K562 (cell line): ENCODE results near the gene LINGO3. TPM values are rescaled to one million over a fixed set of nuclear protein-coding genes. Genes with fewer than 3 reads are reported as not detected.

ENCODE experiments used
- ATAC-seq: fragments of 200-7000 bp; cut with Tn5 transposase; 3 replicates; pipeline ENCODE4 v1.9.1; 2020; ENCODE audit warnings: moderate library complexity
- BruUV-seq: library from RNA; stranded (reverse); fragments of 400-500 nt; replicated peaks from 2 replicates; lab custom pipeline; 2021; lab: Mats Ljungman, UMichigan
- CTCF ChIA-PET: fragments of 300-600 bp; formaldehyde crosslinking; extraction: SDS; loops from one replicate; lab custom pipeline; 2021; ENCODE audit warnings: low intra/inter-chr PET ratio; lab: Yijun Ruan, JAX
- POLR2A ChIA-PET: fragments of 300-600, 350-650 bp; sonication (Branson Sonifier 250); formaldehyde crosslinking; extraction: SDS; loops from one replicate; lab custom pipeline; 2021; ENCODE audit warnings: antibody characterized with exemption, inconsistent platforms; lab: Yijun Ruan, JAX
- DNase-seq, 4 experiments: peaks; one replicate each; pipeline versions ENCODE4 v3.0.0 to v3.0.0-alpha.2; 2011 to 2018; ENCODE audit warnings: low spot score in 3 of 4, mixed read lengths in 3 of 4; ENCODE audit errors: extremely low read depth in 1 of 4
- FAIRE-seq: peaks from 2 replicates; lab custom pipeline; 2011; peaks lifted over from hg19 to GRCh38; lab: Jason Lieb, UNC
- H2AFZ ChIP-seq: 2 replicates; pipeline ENCODE4 v1.6.0; 2011; ENCODE audit warnings: low read depth, low read length, control low read depth, inconsistent platforms
- H3K27ac ChIP-seq: fragments of 200-600 bp; 3 replicates; pipeline ENCODE4 v1.8.0; 2011; ENCODE audit warnings: low read depth, mild to moderate bottlenecking, control low read depth, inconsistent platforms, low read length, moderate library complexity, mixed read lengths; ENCODE audit errors: extremely low read depth
- H3K27me3 ChIP-seq, 2 experiments: fragments of 300-600 bp in 1 of 2; 2 replicates in 1 of 2; 3 replicates in 1 of 2; pipeline versions ENCODE4 v1.6.0 to v1.8.0; 2011; ENCODE audit warnings: inconsistent platforms in 2 of 2, low read length in 2 of 2, mild to moderate bottlenecking in 1 of 2, mixed read lengths in 1 of 2, moderate library complexity in 1 of 2; ENCODE audit not compliant: control insufficient read depth in 2 of 2, insufficient read depth in 2 of 2
- H3K36me3 ChIP-seq: fragments of 300-600 bp; 3 replicates; pipeline ENCODE4 v1.8.0; 2011; ENCODE audit warnings: mild to moderate bottlenecking, low read length, inconsistent platforms; ENCODE audit not compliant: control insufficient read depth, insufficient read depth
- H3K4me1 ChIP-seq, 2 experiments: fragments of 200-600 bp in 1 of 2; replicated peaks in 1 of 2; 2 replicates in 1 of 2; 3 replicates in 1 of 2; pipeline versions ENCODE4 v1.5.1 to v1.8.0; 2011; ENCODE audit warnings: inconsistent platforms in 2 of 2, low read length in 2 of 2, mild to moderate bottlenecking in 1 of 2, mixed read lengths in 1 of 2, moderate library complexity in 1 of 2; ENCODE audit not compliant: control insufficient read depth in 2 of 2, insufficient read depth in 2 of 2
- H3K4me2 ChIP-seq: 2 replicates; pipeline ENCODE4 v1.6.1; 2011; ENCODE audit warnings: low read length, control low read depth, inconsistent platforms, mixed read lengths; ENCODE audit not compliant: insufficient read depth
- H3K4me3 ChIP-seq: fragments of 200-600 bp; sonication (generic), shearing (Covaris generic); 2 replicates; pipeline ENCODE4 v1.5.1; 2016; ENCODE audit warnings: control low read depth, inconsistent platforms
- H3K79me2 ChIP-seq: fragments of 200-600 bp; 3 replicates; pipeline ENCODE4 v1.8.0; 2011; ENCODE audit warnings: low read length, inconsistent platforms; ENCODE audit not compliant: control insufficient read depth, insufficient read depth
- H3K9ac ChIP-seq, 2 experiments: 2 replicates each; pipeline versions ENCODE4 v1.6.0 to v1.6.1; 2011; ENCODE audit warnings: low read depth in 2 of 2, low read length in 2 of 2, control low read depth in 1 of 2, inconsistent platforms in 1 of 2, mild to moderate bottlenecking in 1 of 2, mixed read lengths in 1 of 2; ENCODE audit not compliant: insufficient read depth in 1 of 2
- H3K9me1 ChIP-seq: one replicate; pipeline ENCODE4 v1.6.0; 2011; ENCODE audit warnings: inconsistent platforms, mild to moderate bottlenecking, low read length, moderate library complexity; ENCODE audit not compliant: control insufficient read depth, insufficient read depth
- H3K9me3 ChIP-seq: replicated peaks from 2 replicates; pipeline ENCODE4 v1.5.1; 2011; ENCODE audit warnings: low read depth, low read length, inconsistent platforms; ENCODE audit not compliant: control insufficient read depth, insufficient read depth
- H4K20me1 ChIP-seq: replicated peaks from 2 replicates; pipeline ENCODE4 v1.6.1; 2011; ENCODE audit warnings: low read length, inconsistent platforms, mixed read lengths; ENCODE audit not compliant: control insufficient read depth, insufficient read depth
- BRF2 ChIP-seq: IDR thresholded peaks from 3 replicates; pipeline ENCODE4 v1.6.1; 2011; ENCODE audit warnings: borderline replicate concordance, mild to moderate bottlenecking; ENCODE audit not compliant: insufficient read length, insufficient read depth
- ESRRA ChIP-seq: fragments of 450-650 bp; IDR thresholded peaks from 2 replicates; pipeline ENCODE4 v1.6.1; 2014; ENCODE audit warnings: low read depth, mild to moderate bottlenecking, moderate library complexity, borderline replicate concordance
- ETV6 ChIP-seq, 3 experiments: fragments of 150-350 bp in 1 of 3; sonication (generic) in 1 of 3; formaldehyde crosslinking in 1 of 3; IDR thresholded peaks; 2 replicates each; pipeline versions ENCODE4 v1.6.1 to v1.8.0; 2014 to 2022; ENCODE audit warnings: borderline replicate concordance in 2 of 3, low read depth in 2 of 3, antibody characterized with exemption in 1 of 3, low read length in 1 of 3, mild to moderate bottlenecking in 1 of 3, missing genetic modification reagents in 1 of 3
- HDGF ChIP-seq: fragments of 450-650 bp; IDR thresholded peaks from 2 replicates; pipeline ENCODE4 v1.6.1; 2016
- HNRNPL ChIP-seq: fragments of 200-400 bp; formaldehyde crosslinking; IDR thresholded peaks from 2 replicates; pipeline ENCODE4 v1.6.1; 2017; ENCODE audit warnings: low read depth, mild to moderate bottlenecking, low read length
- NFE2 ChIP-seq: IDR thresholded peaks from 2 replicates; pipeline ENCODE4 v1.6.1; 2014; ENCODE audit warnings: antibody characterized with exemption, low read depth
- NR1H2 ChIP-seq: sonication (generic); formaldehyde crosslinking; IDR thresholded peaks from 2 replicates; pipeline ENCODE4 v1.4.0; 2020; ENCODE audit warnings: mild to moderate bottlenecking, missing genetic modification reagents
- SIRT6 ChIP-seq: IDR thresholded peaks from one replicate; pipeline ENCODE4 v1.6.1; 2012; ENCODE audit warnings: low read depth, mild to moderate bottlenecking, control low read depth, inconsistent platforms, low read length, moderate library complexity
- SRSF7 ChIP-seq: fragments of 200-400 bp; formaldehyde crosslinking; optimal IDR thresholded peaks from 2 replicates; pipeline ENCODE3; 2017; ENCODE audit warnings: mild to moderate bottlenecking, low read depth, low read length
- TCFL5 ChIP-seq: fragments of 250-450 bp; sonication (Bioruptor Pico); conservative IDR thresholded peaks from 2 replicates; pipeline ENCODE4 v1.6.1; 2021; ENCODE audit warnings: mild to moderate bottlenecking, moderate library complexity, matching md5 sums
- THRAP3 ChIP-seq: fragments of 450-650 bp; IDR thresholded peaks from 2 replicates; pipeline ENCODE4 v1.6.1; 2016; ENCODE audit warnings: mild to moderate bottlenecking, inconsistent platforms, borderline replicate concordance
- UBTF ChIP-seq, 2 experiments: IDR thresholded peaks; 2 replicates each; pipeline ENCODE4 v1.6.1; 2012; ENCODE audit warnings: improper control_type of control experiment in 2 of 2, low read depth in 2 of 2, low read length in 2 of 2, borderline replicate concordance in 1 of 2
- ZNF184 ChIP-seq: sonication (generic); formaldehyde crosslinking; IDR thresholded peaks from 2 replicates; pipeline ENCODE4 v1.5.0; 2020; ENCODE audit warnings: missing genetic modification reagents
- ZNF551 ChIP-seq: fragments of 250-450 bp; sonication (Bioruptor Pico); IDR thresholded peaks from 2 replicates; pipeline ENCODE4 v1.5.0; 2021; ENCODE audit warnings: mild to moderate bottlenecking, moderate library complexity
- ZNF561 ChIP-seq: fragments of 450-650 bp; formaldehyde crosslinking; conservative IDR thresholded peaks from 2 replicates; pipeline ENCODE4 v1.4.0; 2020; ENCODE audit warnings: mild to moderate bottlenecking, moderate library complexity
- ZNF696 ChIP-seq: fragments of 250-450 bp; sonication (Bioruptor Pico); conservative IDR thresholded peaks from 2 replicates; pipeline ENCODE4 v1.4.0; 2020; ENCODE audit warnings: mild to moderate bottlenecking, moderate library complexity
- ZNF717 ChIP-seq: fragments of 250-450 bp; sonication (Bioruptor Pico); IDR thresholded peaks from 2 replicates; pipeline ENCODE4 v1.5.0; 2021
- WGBS: fragments of 100-300 bp; shearing (Covaris generic); methylation state at CpG from one replicate; pipeline ENCODE4 v1.1.6; 2016; ENCODE audit warnings: low coverage, mixed read lengths; ENCODE audit not compliant: insufficient coverage; ENCODE audit errors: missing lambda C conversion rate; 5-methylcytosine and 5-hydroxymethylcytosine counted together
- in situ Hi-C: fragments of 300-500 bp; cut with MboI; formaldehyde crosslinking; loops from 4 replicates; pipeline ENCODE4 v1.15.0; 2018; ENCODE audit warnings: inconsistent platforms, mixed read lengths
- intact Hi-C: fragments of 100-400 bp; cut with micrococcal nuclease; formaldehyde crosslinking; loops from 2 replicates; pipeline ENCODE4 v1.14.2; 2022
- polyA plus RNA-seq, 8 experiments: library from polyadenylated mRNA; depleted of rRNA in 4 of 8; stranded (reverse) in 5 of 8; unstranded in 3 of 8; fragments of >200 nt; fragmentation: Nextera tagmentation in 2 of 8; fragmentation: Illumina TruSeq in 1 of 8; extraction: Ambion mirVana in 2 of 8; extraction: Trizol in 1 of 8; gene quantifications; 2 replicates each; pipeline versions ENCODE4 v1.2.1 to v1.2.3, GENCODE V29; 2011 to 2014; ENCODE audit warnings: inconsistent platforms in 1 of 8, missing spikeins in 1 of 8
- total RNA-seq, 7 experiments: library from RNA; depleted of rRNA in 6 of 7; stranded (reverse); fragments of >200 nt in 6 of 7; fragmentation: Illumina TruSeq in 2 of 7; extraction: Trizol in 2 of 7; gene quantifications; 2 replicates each; pipeline versions ENCODE4 v1.2.1 to v1.2.3, GENCODE V29; 2011 to 2021; ENCODE audit warnings: low replicate concordance in 1 of 7

LINGO3 gene
- total and polyA plus RNA-seq, 9 of the 15 experiments (the other 6 are each of a cell fraction or from before 2014, with no cell fraction given) = 0.03 to 0.05 (median 0.03) TPM; not detected in 6

GRCh38 chr19:2270157-2270422 lies 37.9 kb downstream of the LINGO3 start (continued):
- TF ChIP-seq NR1H2 (0 out of 2 replicates have a peak, but pooled peaks have one; percentile 16), ZNF696 (CRISPR knock-in tag) (no peak), HNRNPL (0 out of 2 replicates have a peak, but pooled peaks have one; percentile 42), NFE2 (peak; percentile 43; the same call in 1 of the 2 replicates), HDGF (0 out of 2 replicates have a peak, but pooled peaks have one; percentile 5), THRAP3 (no peak)

- Histone ChIP-seq H3K36me3 (peaks cover 34% of the 10 kb centered on the region), H2AFZ (no peak overlapping the region; the same call in 1 of the 2 replicates), H3K4me2 (peak overlapping the region; percentile 84; the same call in 1 of the 2 replicates), H3K27ac (peak overlapping the region; percentile 94), H4K20me1 (peaks cover 47% of the 10 kb centered on the region), H3K4me1 (peaks cover 25 to 77% of the 10 kb centered on the region in 2 experiments), H3K9me1 (peaks cover 5% of the 10 kb centered on the region), H3K9me3 (no peaks in the 10 kb centered on the region), H3K27me3 (no peaks in the 10 kb centered on the region), H3K79me2 (peaks cover 61% of the 10 kb centered on the region), H3K4me3 (peak overlapping the region; percentile 91), H3K9ac (peak overlapping the region; percentile 92 to 98)
- peak; percentile 94 to 100 (median 96) for DNase-seq
- POLR2A ChIA-PET = interaction anchor here (0.5 to 7.0 kb wide), 17 partner anchors 8 to 304 kb away, joined by 3 to 86 read pairs (median 4); partner anchors contain the start of genes AMH, PEAK3 and PLEKHJ1
- ATAC-seq = peak; percentile 71
- intact Hi-C loops (loop anchor here (10.0 kb wide), 1 partner anchor 105 kb away; the partner anchor contains the start of gene DOT1L), in situ Hi-C loops (loop anchor here (5.0 kb wide), 1 partner anchor 32 kb away; the partner anchor contains the start of genes PLEKHJ1 and SF3A2)
- TSS peak; percentile 69 for BruUV-seq
- WGBS = under 1% methylated on average over 73 of the region's 103 CpGs
- FAIRE-seq = peak; percentile 77
- CTCF ChIA-PET = no interaction called here
- no peak for TF ChIP-seq ZNF717 (CRISPR knock-in tag)
- no peak for TF ChIP-seq ZNF551 (CRISPR knock-in tag)
- peak; percentile 67 for TF ChIP-seq ESRRA
- no peak for TF ChIP-seq SRSF7
- no peak for TF ChIP-seq ZNF561 (CRISPR knock-in tag)
- peak; percentile 71 to 77; a peak in 3 of 4 replicates for TF ChIP-seq UBTF (IDR thresholded peaks at IDR 0.05; ENCODE audit: borderline replicate concordance in 1 of 2, low read depth in 2 of 2, low read length in 2 of 2)
- no peak for TF ChIP-seq ZNF184 (CRISPR knock-in tag)
- TF ChIP-seq SIRT6 = no peak
- TF ChIP-seq ETV6 (IDR thresholded peaks at IDR 0.05; ENCODE audit: borderline replicate concordance in 1 of 2, low read depth in 2 of 2, low read length in 1 of 2) = no peak
- TF ChIP-seq ETV6 (CRISPR knock-in tag; IDR thresholded peaks at IDR 0.05; ENCODE audit: borderline replicate concordance) = no peak
- TF ChIP-seq BRF2 = no peak
- no peak for TF ChIP-seq TCFL5 (CRISPR knock-in tag)
Measured at GRCh38 chr19:2269244-2270156, 38.5 kb downstream of the LINGO3 start.
